ENCODE measurements around the gene OTOF. TPM values are rescaled to one million over a fixed set of nuclear protein-coding genes. Genes with fewer than 3 reads are reported as not detected.

The OTOF gene
- total and polyA plus RNA-seq, 2 of the 13 experiments (the other 11 are each of a cell fraction or from before 2014, with no cell fraction given), result 0.04 TPM; not detected in 1

DNA sequence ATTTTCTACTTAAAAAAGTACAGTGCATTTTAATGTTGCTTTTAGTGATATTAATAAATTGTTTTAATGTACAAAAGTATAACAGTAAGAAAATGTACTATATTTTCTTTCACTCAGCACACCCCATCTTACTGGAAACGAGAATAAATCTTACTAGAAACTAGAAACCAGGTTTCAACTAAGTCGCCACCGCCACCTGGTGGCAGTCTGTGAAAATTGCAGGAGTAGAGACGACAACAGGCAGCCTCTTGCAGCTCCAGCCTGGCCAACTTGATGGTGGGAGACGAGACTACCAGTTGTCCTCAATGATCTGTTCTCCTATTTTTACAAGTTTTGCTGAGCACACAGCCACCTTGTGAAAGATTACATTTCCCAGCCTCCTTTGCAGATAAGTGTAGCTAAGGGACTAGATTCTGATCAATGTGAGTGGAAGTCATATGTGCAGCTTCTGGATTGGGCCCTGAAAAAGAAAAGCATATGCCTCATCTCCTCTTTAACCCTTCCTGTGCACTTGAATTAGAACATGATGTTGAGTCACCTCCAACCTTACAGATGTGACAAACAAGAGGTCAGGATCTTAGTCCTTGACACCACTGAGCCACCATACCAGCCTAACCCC, 8.7 kb downstream of the OTOF start (continued):
- TF ChIP-seq, protein P1, sequence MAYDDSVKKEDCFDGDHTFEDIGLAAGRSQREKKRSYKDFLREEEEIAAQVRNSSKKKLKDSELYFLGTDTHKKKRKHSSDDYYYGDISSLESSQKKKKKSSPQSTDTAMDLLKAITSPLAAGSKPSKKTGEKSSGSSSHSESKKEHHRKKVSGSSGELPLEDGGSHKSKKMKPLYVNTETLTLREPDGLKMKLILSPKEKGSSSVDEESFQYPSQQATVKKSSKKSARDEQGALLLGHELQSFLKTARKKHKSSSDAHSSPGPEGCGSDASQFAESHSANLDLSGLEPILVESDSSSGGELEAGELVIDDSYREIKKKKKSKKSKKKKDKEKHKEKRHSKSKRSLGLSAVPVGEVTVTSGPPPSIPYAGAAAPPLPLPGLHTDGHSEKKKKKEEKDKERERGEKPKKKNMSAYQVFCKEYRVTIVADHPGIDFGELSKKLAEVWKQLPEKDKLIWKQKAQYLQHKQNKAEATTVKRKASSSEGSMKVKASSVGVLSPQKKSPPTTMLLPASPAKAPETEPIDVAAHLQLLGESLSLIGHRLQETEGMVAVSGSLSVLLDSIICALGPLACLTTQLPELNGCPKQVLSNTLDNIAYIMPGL (CRISPR knock-in tag; IDR thresholded peaks at IDR 0.05; ENCODE audit: borderline replicate concordance in 1 of 2, low read depth in 1 of 2), result peak in 1 of 2 experiments; percentile 30; a peak in 1 of 4 replicates
- TF ChIP-seq HDAC2 (CRISPR knock-in tag; IDR thresholded peaks at IDR 0.05), result no peak
- 0 out of 2 replicates have a peak, but pooled peaks have one; percentile 27 for TF ChIP-seq ZNF451 (CRISPR knock-in tag; IDR thresholded peaks at IDR 0.05)
- TF ChIP-seq GPN1 (CRISPR knock-in tag; IDR thresholded peaks at IDR 0.05; ENCODE audit: borderline replicate concordance), result no peak
- TF ChIP-seq, protein P2, sequence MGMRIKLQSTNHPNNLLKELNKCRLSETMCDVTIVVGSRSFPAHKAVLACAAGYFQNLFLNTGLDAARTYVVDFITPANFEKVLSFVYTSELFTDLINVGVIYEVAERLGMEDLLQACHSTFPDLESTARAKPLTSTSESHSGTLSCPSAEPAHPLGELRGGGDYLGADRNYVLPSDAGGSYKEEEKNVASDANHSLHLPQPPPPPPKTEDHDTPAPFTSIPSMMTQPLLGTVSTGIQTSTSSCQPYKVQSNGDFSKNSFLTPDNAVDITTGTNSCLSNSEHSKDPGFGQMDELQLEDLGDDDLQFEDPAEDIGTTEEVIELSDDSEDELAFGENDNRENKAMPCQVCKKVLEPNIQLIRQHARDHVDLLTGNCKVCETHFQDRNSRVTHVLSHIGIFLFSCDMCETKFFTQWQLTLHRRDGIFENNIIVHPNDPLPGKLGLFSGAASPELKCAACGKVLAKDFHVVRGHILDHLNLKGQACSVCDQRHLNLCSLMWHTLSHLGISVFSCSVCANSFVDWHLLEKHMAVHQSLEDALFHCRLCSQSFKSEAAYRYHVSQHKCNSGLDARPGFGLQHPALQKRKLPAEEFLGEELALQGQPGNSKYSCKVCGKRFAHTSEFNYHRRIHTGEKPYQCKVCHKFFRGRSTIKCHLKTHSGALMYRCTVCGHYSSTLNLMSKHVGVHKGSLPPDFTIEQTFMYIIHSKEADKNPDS (CRISPR knock-in tag; IDR thresholded peaks at IDR 0.05), result no peak
- no peak for TF ChIP-seq ARNT (IDR thresholded peaks at IDR 0.05)
- TF ChIP-seq, protein P3, sequence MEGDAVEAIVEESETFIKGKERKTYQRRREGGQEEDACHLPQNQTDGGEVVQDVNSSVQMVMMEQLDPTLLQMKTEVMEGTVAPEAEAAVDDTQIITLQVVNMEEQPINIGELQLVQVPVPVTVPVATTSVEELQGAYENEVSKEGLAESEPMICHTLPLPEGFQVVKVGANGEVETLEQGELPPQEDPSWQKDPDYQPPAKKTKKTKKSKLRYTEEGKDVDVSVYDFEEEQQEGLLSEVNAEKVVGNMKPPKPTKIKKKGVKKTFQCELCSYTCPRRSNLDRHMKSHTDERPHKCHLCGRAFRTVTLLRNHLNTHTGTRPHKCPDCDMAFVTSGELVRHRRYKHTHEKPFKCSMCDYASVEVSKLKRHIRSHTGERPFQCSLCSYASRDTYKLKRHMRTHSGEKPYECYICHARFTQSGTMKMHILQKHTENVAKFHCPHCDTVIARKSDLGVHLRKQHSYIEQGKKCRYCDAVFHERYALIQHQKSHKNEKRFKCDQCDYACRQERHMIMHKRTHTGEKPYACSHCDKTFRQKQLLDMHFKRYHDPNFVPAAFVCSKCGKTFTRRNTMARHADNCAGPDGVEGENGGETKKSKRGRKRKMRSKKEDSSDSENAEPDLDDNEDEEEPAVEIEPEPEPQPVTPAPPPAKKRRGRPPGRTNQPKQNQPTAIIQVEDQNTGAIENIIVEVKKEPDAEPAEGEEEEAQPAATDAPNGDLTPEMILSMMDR (CRISPR knock-in tag; IDR thresholded peaks at IDR 0.05), result peak; percentile 90
- no peak for TF ChIP-seq U2AF2 (IDR thresholded peaks at IDR 0.05; ENCODE audit: low read depth, low read length)
- TF ChIP-seq, protein P4, sequence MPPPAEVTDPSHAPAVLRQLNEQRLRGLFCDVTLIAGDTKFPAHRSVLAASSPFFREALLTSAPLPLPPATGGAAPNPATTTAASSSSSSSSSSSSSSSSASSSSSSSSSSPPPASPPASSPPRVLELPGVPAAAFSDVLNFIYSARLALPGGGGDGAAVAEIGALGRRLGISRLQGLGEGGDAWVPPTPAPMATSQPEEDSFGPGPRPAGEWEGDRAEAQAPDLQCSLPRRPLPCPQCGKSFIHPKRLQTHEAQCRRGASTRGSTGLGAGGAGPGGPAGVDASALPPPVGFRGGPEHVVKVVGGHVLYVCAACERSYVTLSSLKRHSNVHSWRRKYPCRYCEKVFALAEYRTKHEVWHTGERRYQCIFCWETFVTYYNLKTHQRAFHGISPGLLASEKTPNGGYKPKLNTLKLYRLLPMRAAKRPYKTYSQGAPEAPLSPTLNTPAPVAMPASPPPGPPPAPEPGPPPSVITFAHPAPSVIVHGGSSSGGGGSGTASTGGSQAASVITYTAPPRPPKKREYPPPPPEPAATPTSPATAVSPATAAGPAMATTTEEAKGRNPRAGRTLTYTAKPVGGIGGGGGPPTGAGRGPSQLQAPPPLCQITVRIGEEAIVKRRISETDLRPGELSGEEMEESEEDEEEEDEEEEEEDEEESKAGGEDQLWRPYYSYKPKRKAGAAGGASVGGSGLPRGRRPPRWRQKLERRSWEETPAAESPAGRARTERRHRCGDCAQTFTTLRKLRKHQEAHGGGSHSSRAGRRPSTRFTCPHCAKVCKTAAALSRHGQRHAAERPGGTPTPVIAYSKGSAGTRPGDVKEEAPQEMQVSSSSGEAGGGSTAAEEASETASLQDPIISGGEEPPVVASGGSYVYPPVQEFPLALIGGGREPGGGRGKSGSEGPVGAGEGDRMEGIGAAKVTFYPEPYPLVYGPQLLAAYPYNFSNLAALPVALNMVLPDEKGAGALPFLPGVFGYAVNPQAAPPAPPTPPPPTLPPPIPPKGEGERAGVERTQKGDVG (CRISPR knock-in tag; IDR thresholded peaks at IDR 0.05; ENCODE audit: borderline replicate concordance), result no peak
- TF ChIP-seq, protein P5, sequence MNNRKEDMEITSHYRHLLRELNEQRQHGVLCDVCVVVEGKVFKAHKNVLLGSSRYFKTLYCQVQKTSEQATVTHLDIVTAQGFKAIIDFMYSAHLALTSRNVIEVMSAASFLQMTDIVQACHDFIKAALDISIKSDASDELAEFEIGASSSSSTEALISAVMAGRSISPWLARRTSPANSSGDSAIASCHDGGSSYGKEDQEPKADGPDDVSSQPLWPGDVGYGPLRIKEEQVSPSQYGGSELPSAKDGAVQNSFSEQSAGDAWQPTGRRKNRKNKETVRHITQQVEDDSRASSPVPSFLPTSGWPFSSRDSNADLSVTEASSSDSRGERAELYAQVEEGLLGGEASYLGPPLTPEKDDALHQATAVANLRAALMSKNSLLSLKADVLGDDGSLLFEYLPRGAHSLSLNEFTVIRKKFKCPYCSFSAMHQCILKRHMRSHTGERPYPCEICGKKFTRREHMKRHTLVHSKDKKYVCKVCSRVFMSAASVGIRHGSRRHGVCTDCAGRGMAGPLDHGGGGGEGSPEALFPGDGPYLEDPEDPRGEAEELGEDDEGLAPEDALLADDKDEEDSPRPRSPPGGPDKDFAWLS (CRISPR knock-in tag; IDR thresholded peaks at IDR 0.05; ENCODE audit: borderline replicate concordance), result no peak
- no peak for TF ChIP-seq EED (CRISPR knock-in tag; IDR thresholded peaks at IDR 0.05)
- TF ChIP-seq FOXK1 (CRISPR knock-in tag; IDR thresholded peaks at IDR 0.05; ENCODE audit: borderline replicate concordance, low read depth), result peak; percentile 46; the same call in 1 of the 2 replicates
- no peak for TF ChIP-seq DNMT3B (CRISPR knock-in tag; conservative IDR thresholded peaks at IDR 0.05)

All from HepG2 (cell line).